T-helper 2 cell treated with Interferon-gamma antibody and Interleukin-4, amounts not matched to agents 100 ng/mL and 5 ng/mL, for 36 hours (primary cell): ENCODE results near the gene LRRC23. TPM values are rescaled to one million over a fixed set of nuclear protein-coding genes. Genes with fewer than 3 reads are reported as not detected.
"Not testable (repeated sequence)": the region's sequence is repeated elsewhere in the genome, so short reads cannot be mapped to it uniquely, and the experiment has no call there.

Source experiments
- intact Hi-C: fragments of 100-400 bp; cut with micrococcal nuclease; formaldehyde crosslinking; loops from one replicate; pipeline ENCODE4 v1.15.1; 2023
- total RNA-seq: library from RNA; stranded (reverse); gene quantifications from 2 replicates; pipeline ENCODE4 v1.2.3, GENCODE V29; 2022

The LRRC23 gene
- total RNA-seq, 1 donor from 2014 or later, result 4.7 TPM

GRCh38 chr12:6872073-6873048 lies 32.3 kb upstream of the LRRC23 start:
- intact Hi-C loops, result loop anchor here (1.0 to 5.0 kb wide), 10 partner anchors 19 to 1210 kb away; partner anchors contain the start of genes EMG1, ENO2, LPCAT3 and LRRC23

- intact Hi-C loops, result loop anchor here (1.0 to 5.0 kb wide), 9 partner anchors 18 to 1209 kb away; partner anchors contain the start of genes EMG1, ENO2, LPCAT3 and LRRC23
Observed at GRCh38 chr12:6873094-6874014, 31.3 kb upstream of the LRRC23 start, which contains the start of gene SPSB2. SPSB2 (minus strand) TSS chr12:6873303; CDS start chr12:6872901, 402 bp downstream.

- intact Hi-C loops, result loop anchor here (5.0 kb wide), 1 partner anchor 1208 kb away; the partner anchor contains the start of gene NECAP1
Observed at GRCh38 chr12:6874015-6874368, 30.6 kb upstream of the LRRC23 start.

- intact Hi-C loops, result not testable (repeated sequence)
Observed at GRCh38 chr12:6879824-6880223, 24.8 kb upstream of the LRRC23 start.

GRCh38 chr12:6883252-6883651 lies 21.4 kb upstream of the LRRC23 start:
- intact Hi-C loops, result no loop called here

GRCh38 chr12:6883683-6884082 lies 20.9 kb upstream of the LRRC23 start:
- intact Hi-C loops, result no loop called here

GRCh38 chr12:6884539-6884938 lies 20.1 kb upstream of the LRRC23 start:
- intact Hi-C loops, result no loop called here

- intact Hi-C loops, result not testable (repeated sequence)
Observed at GRCh38 chr12:6886206-6886999, 18.2 kb upstream of the LRRC23 start.

- intact Hi-C loops, result no loop called here
Observed at GRCh38 chr12:6887460-6887859, 17.2 kb upstream of the LRRC23 start.

GRCh38 chr12:6888360-6888759 lies 16.3 kb upstream of the LRRC23 start:
- intact Hi-C loops, result no loop called here

GRCh38 chr12:6888794-6889193 lies 15.8 kb upstream of the LRRC23 start:
- intact Hi-C loops, result not testable (repeated sequence)

- intact Hi-C loops, result loop anchor here (2.0 kb wide), 1 partner anchor 69 kb away; no protein-coding TSS in a partner anchor
Observed at GRCh38 chr12:6889775-6890573, 14.6 kb upstream of the LRRC23 start.

- intact Hi-C loops, result loop anchor here (1.0 to 2.0 kb wide), 6 partner anchors 13 to 68 kb away; partner anchors contain the start of genes ENO2, LRRC23, SPSB2 and TPI1
Observed at GRCh38 chr12:6890789-6891645, 13.6 kb upstream of the LRRC23 start.

GRCh38 chr12:6891646-6892001 lies 13.0 kb upstream of the LRRC23 start:
- intact Hi-C loops, result loop anchor here (1.0 to 2.0 kb wide), 6 partner anchors 13 to 67 kb away; partner anchors contain the start of genes ENO2, LRRC23, SPSB2 and TPI1

- intact Hi-C loops, result not testable (repeated sequence)
Observed at GRCh38 chr12:6892683-6893082, 11.9 kb upstream of the LRRC23 start.

- intact Hi-C loops, result no loop called here
Observed at GRCh38 chr12:6894321-6894720, 10.3 kb upstream of the LRRC23 start.

GRCh38 chr12:6896846-6897435 lies 7.7 kb upstream of the LRRC23 start:
- intact Hi-C loops, result no loop called here

- intact Hi-C loops, result no loop called here
Observed at GRCh38 chr12:6899427-6899826, 5.2 kb upstream of the LRRC23 start.
